Activated B cell treated with CpG ODN at 0.5 μM for 24 hours (primary cell): ENCODE data around the gene NPR2. TPM values are rescaled to one million over a fixed set of nuclear protein-coding genes. Genes with fewer than 3 reads are reported as not detected.
A peak's percentile ranks its signal among the peaks of the same experiment; 100 is the strongest.

Experiments
- ATAC-seq: fragments of 200-7000 bp; cut with Tn5 transposase; one replicate; pipeline ENCODE4 v1.10.0; 2021; ENCODE audit warnings: low read depth, mild to moderate bottlenecking, moderate library complexity
- CTCF ChIA-PET: fragments of 350-600 bp; sonication (Branson Sonifier 250); formaldehyde crosslinking; loops from one replicate; lab custom pipeline; 2021; ENCODE audit warnings: antibody characterized with exemption; lab: Charles Lee
- POLR2A ChIA-PET: fragments of 350-600 bp; sonication (Branson Sonifier 250); formaldehyde crosslinking; loops from one replicate; lab custom pipeline; 2021; ENCODE audit warnings: antibody characterized with exemption; lab: Charles Lee
- DNase-seq: peaks from one replicate; pipeline ENCODE4 v3.0.0; 2022
- H3K27ac Mint-ChIP-seq: one replicate; pipeline ENCODE4 v1.8.0; 2020; ENCODE audit warnings: mixed read lengths
- H3K27me3 Mint-ChIP-seq: one replicate; pipeline ENCODE4 v1.8.0; 2021; ENCODE audit warnings: mixed read lengths
- H3K36me3 Mint-ChIP-seq: one replicate; pipeline ENCODE4 v1.8.0; 2021; ENCODE audit warnings: low read depth, mixed read lengths
- H3K4me1 Mint-ChIP-seq: one replicate; pipeline ENCODE4 v1.8.0; 2021; ENCODE audit warnings: mixed read lengths
- H3K4me3 Mint-ChIP-seq: one replicate; pipeline ENCODE4 v1.8.0; 2020; ENCODE audit warnings: mild to moderate bottlenecking, mixed read lengths
- H3K9me3 Mint-ChIP-seq: one replicate; pipeline ENCODE4 v1.8.0; 2020; ENCODE audit warnings: mixed read lengths
- CTCF ChIP-seq: fragments of 200-600 bp; IDR thresholded peaks from one replicate; pipeline ENCODE4 v1.8.0; 2022; ENCODE audit warnings: antibody characterized with exemption, mild to moderate bottlenecking
- intact Hi-C: fragments of 100-400 bp; cut with micrococcal nuclease; formaldehyde crosslinking; loops from one replicate; pipeline ENCODE4 v1.15.1; 2024
- total RNA-seq: library from RNA; stranded (reverse); gene quantifications from 2 replicates; pipeline ENCODE4 v1.2.3, GENCODE V29; 2022

The NPR2 gene
- total RNA-seq, 1 donor from 2014 or later = 4.6 TPM

- Mint-ChIP-seq H3K36me3 (no peaks in the 10 kb centered on the region), H3K4me3 (no peak overlapping the region), H3K9me3 (no peaks in the 10 kb centered on the region), H3K4me1 (peaks cover 19% of the 10 kb centered on the region), H3K27me3 (no peaks in the 10 kb centered on the region), H3K27ac (no peak overlapping the region)
- CTCF ChIA-PET = interaction anchor here (1.0 to 1.5 kb wide), 2 partner anchors 26 to 30 kb away, joined by 3 to 4 read pairs; no protein-coding TSS in a partner anchor
- no peak for TF ChIP-seq CTCF
- DNase-seq (peak; percentile 5), ATAC-seq (no peak)
- intact Hi-C loops = no loop called here
- POLR2A ChIA-PET = no interaction called here
Measured at GRCh38 chr9:35852267-35852815, 61.0 kb downstream of the NPR2 start.

- TF ChIP-seq CTCF = no peak
- DNase-seq (no peak), ATAC-seq (no peak)
- Mint-ChIP-seq H3K4me1 (peaks cover 11% of the 10 kb centered on the region), H3K9me3 (no peaks in the 10 kb centered on the region), H3K4me3 (no peak overlapping the region), H3K36me3 (no peaks in the 10 kb centered on the region), H3K27me3 (no peaks in the 10 kb centered on the region), H3K27ac (no peak overlapping the region)
- intact Hi-C loops = no loop called here
- CTCF ChIA-PET = no interaction called here
- POLR2A ChIA-PET = no interaction called here
Measured at GRCh38 chr9:35852876-35853865, 61.8 kb downstream of the NPR2 start.

- Mint-ChIP-seq H3K36me3 (no peaks in the 10 kb centered on the region), H3K27me3 (no peaks in the 10 kb centered on the region), H3K27ac (no peak overlapping the region), H3K9me3 (no peaks in the 10 kb centered on the region), H3K4me1 (peaks cover 6% of the 10 kb centered on the region), H3K4me3 (no peak overlapping the region)
- CTCF ChIA-PET = no interaction called here
- DNase-seq (no peak), ATAC-seq (no peak)
- POLR2A ChIA-PET = no interaction called here
- intact Hi-C loops = no loop called here
- no peak for TF ChIP-seq CTCF
Measured at GRCh38 chr9:35854091-35854762, 62.8 kb downstream of the NPR2 start.

GRCh38 chr9:35856206-35856605 lies 64.8 kb downstream of the NPR2 start:
- Mint-ChIP-seq H3K9me3 (no peaks in the 10 kb centered on the region), H3K4me1 (peaks cover 3% of the 10 kb centered on the region), H3K36me3 (no peaks in the 10 kb centered on the region), H3K27ac (no peak overlapping the region), H3K4me3 (no peak overlapping the region), H3K27me3 (peaks cover 3% of the 10 kb centered on the region)
- no peak for ATAC-seq
- ChIA-PET POLR2A (no interaction called here), CTCF (interaction anchor here (1.4 to 3.9 kb wide), 3 partner anchors 26 to 66 kb away, joined by 3 to 10 read pairs (median 7); no protein-coding TSS in a partner anchor)
- TF ChIP-seq CTCF = no peak
- intact Hi-C loops = no loop called here
- DNase-seq = no peak

- H3K27ac Mint-ChIP-seq = no peak overlapping the region
- H3K4me1 Mint-ChIP-seq = peaks cover 3% of the 10 kb centered on the region
- H3K4me3 Mint-ChIP-seq = no peak overlapping the region
- no peaks in the 10 kb centered on the region for H3K9me3 Mint-ChIP-seq
- CTCF ChIA-PET = interaction anchor here (1.6 to 3.9 kb wide), 2 partner anchors 25 to 67 kb away, joined by 7 to 10 read pairs; no protein-coding TSS in a partner anchor
- H3K27me3 Mint-ChIP-seq = peaks cover 7% of the 10 kb centered on the region
- no peak for TF ChIP-seq CTCF
- DNase-seq (no peak), ATAC-seq (no peak)
- no peaks in the 10 kb centered on the region for H3K36me3 Mint-ChIP-seq
- intact Hi-C loops = no loop called here
- POLR2A ChIA-PET = no interaction called here
Measured at GRCh38 chr9:35856882-35857281, 65.5 kb downstream of the NPR2 start.
